HepG2 (cell line): ENCODE data around the gene TECPR1. TPM values are rescaled to one million over a fixed set of nuclear protein-coding genes. Genes with fewer than 3 reads are reported as not detected.

Experiments
- FOXM1 ChIP-seq: sonication (generic); formaldehyde crosslinking; IDR thresholded peaks from 2 replicates; pipeline ENCODE4 v1.5.0; 2020; ENCODE audit warnings: missing genetic modification reagents
- PHF5A ChIP-seq: IDR thresholded peaks from one replicate; pipeline ENCODE4 v1.6.1; 2018; ENCODE audit warnings: low read depth, missing genetic modification reagents; ENCODE audit not compliant: unreplicated experiment
- POGZ ChIP-seq: sonication (generic); formaldehyde crosslinking; IDR thresholded peaks from 2 replicates; pipeline ENCODE4 v1.4.0; 2020; ENCODE audit warnings: mild to moderate bottlenecking, missing genetic modification reagents
- ZFP90 ChIP-seq: sonication (generic); formaldehyde crosslinking; IDR thresholded peaks from 2 replicates; pipeline ENCODE4 v1.8.0; 2022; ENCODE audit warnings: missing genetic modification reagents, mild to moderate bottlenecking, inconsistent platforms, borderline replicate concordance
- ZMYM4 ChIP-seq: sonication (generic); formaldehyde crosslinking; IDR thresholded peaks from 2 replicates; pipeline ENCODE4 v1.8.1; 2023; ENCODE audit warnings: mild to moderate bottlenecking, missing genetic modification reagents
- ZNF136 ChIP-seq: sonication (generic); formaldehyde crosslinking; IDR thresholded peaks from 2 replicates; pipeline ENCODE4 v1.8.1; 2022; ENCODE audit warnings: low read depth, mild to moderate bottlenecking, moderate library complexity, missing genetic modification reagents
- ZNF510 ChIP-seq: sonication (generic); formaldehyde crosslinking; IDR thresholded peaks from 2 replicates; pipeline ENCODE4 v1.4.0; 2020; ENCODE audit warnings: low read depth, mild to moderate bottlenecking, missing genetic modification reagents
- ZNF543 ChIP-seq: sonication (generic); formaldehyde crosslinking; IDR thresholded peaks from 2 replicates; pipeline ENCODE4 v1.4.0; 2020; ENCODE audit warnings: mild to moderate bottlenecking, missing genetic modification reagents
- ZNF629 ChIP-seq: sonication (generic); formaldehyde crosslinking; conservative IDR thresholded peaks from 2 replicates; pipeline ENCODE4 v1.5.0; 2020; ENCODE audit warnings: missing genetic modification reagents
- ZNF772 ChIP-seq: sonication (generic); formaldehyde crosslinking; IDR thresholded peaks from 2 replicates; pipeline ENCODE4 v1.5.0; 2020; ENCODE audit warnings: mild to moderate bottlenecking, missing genetic modification reagents
- ZNF781 ChIP-seq: sonication (generic); formaldehyde crosslinking; IDR thresholded peaks from 2 replicates; pipeline ENCODE4 v1.5.1; 2020; ENCODE audit warnings: borderline replicate concordance, mild to moderate bottlenecking, missing genetic modification reagents; ENCODE audit errors: not compliant biosample characterization
- polyA plus RNA-seq, 8 experiments: library from polyadenylated mRNA; depleted of rRNA in 3 of 8; stranded (reverse) in 7 of 8; unstranded in 1 of 8; fragments of >200 nt; fragmentation: Illumina TruSeq in 4 of 8; extraction: Trizol in 4 of 8; gene quantifications; 2 replicates each; pipeline versions ENCODE4 v1.2.1 to v1.2.3, GENCODE V29; 2011 to 2016; ENCODE audit warnings: low read depth in 4 of 8, missing spikeins in 1 of 8, mixed read lengths in 1 of 8; ENCODE audit not compliant: insufficient read depth in 1 of 8
- total RNA-seq, 5 experiments: library from RNA; depleted of rRNA; stranded (reverse); fragments of >200 nt; fragmentation: Illumina TruSeq; extraction: Trizol; gene quantifications; 2 replicates each; pipeline ENCODE4 v1.2.3, GENCODE V29; 2016; ENCODE audit warnings: low read depth in 1 of 5
- TF ChIP-seq, protein P1 (sequence below), 2 experiments: sonication (generic) in 1 of 2; formaldehyde crosslinking in 1 of 2; IDR thresholded peaks; 2 replicates each; pipeline versions ENCODE4 v1.6.1 to v1.9.0; 2014 to 2022; ENCODE audit warnings: antibody characterized with exemption in 1 of 2, borderline replicate concordance in 1 of 2, inconsistent platforms in 1 of 2, low read depth in 1 of 2, missing genetic modification reagents in 1 of 2
- TF ChIP-seq, protein P2 (sequence below): sonication (generic); formaldehyde crosslinking; IDR thresholded peaks from 2 replicates; pipeline ENCODE4 v1.8.0; 2023; ENCODE audit warnings: mild to moderate bottlenecking, missing genetic modification reagents
- TF ChIP-seq, protein P3 (sequence below): sonication (generic); formaldehyde crosslinking; IDR thresholded peaks from 2 replicates; pipeline ENCODE4 v1.8.0; 2022; ENCODE audit warnings: mild to moderate bottlenecking, missing genetic modification reagents, moderate library complexity

The TECPR1 gene
- total and polyA plus RNA-seq, 2 of the 13 experiments (the other 11 are each of a cell fraction or from before 2014, with no cell fraction given): 2.3 to 6.3 TPM

DNA sequence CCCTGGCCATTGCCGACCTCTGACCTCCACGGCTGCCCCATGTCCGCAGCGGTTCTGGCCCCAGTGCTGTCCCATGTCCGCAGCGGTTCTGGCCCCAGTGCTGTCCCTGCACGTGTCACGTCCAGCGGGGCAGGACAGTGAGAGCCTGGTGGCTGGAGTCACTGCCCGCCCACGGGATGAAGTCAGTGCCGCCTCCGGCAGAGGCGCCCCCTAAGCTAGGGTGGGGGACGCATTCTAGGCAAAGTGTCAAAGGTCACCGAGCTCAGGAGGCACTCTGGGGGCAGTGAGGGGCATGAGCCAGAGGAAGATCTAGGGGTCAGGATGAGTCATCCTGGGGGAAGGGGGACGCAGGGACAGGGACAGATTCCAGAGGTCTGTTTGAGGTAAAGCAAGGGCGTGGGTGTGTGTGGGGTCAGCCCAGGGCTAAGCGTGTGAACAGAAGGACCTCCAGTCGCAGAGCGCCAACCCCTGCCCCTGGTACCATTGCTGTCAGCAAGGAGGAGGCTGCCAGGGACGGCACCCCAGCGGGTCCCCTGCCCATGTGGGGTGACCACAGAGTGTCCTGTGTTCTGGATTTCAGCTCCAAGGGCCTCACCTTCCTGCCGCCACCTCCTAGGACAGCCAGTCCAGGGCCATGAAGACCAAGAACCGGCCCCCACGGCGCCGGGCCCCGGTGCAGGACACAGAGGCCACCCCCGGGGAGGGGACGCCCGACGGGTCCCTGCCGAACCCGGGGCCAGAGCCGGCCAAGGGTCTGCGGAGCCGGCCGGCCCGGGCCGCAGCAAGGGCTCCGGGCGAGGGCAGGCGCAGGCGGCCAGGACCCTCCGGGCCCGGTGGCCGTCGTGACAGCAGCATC lies 40.1 kb downstream of the TECPR1 start (continued):
- TF ChIP-seq, protein P1, sequence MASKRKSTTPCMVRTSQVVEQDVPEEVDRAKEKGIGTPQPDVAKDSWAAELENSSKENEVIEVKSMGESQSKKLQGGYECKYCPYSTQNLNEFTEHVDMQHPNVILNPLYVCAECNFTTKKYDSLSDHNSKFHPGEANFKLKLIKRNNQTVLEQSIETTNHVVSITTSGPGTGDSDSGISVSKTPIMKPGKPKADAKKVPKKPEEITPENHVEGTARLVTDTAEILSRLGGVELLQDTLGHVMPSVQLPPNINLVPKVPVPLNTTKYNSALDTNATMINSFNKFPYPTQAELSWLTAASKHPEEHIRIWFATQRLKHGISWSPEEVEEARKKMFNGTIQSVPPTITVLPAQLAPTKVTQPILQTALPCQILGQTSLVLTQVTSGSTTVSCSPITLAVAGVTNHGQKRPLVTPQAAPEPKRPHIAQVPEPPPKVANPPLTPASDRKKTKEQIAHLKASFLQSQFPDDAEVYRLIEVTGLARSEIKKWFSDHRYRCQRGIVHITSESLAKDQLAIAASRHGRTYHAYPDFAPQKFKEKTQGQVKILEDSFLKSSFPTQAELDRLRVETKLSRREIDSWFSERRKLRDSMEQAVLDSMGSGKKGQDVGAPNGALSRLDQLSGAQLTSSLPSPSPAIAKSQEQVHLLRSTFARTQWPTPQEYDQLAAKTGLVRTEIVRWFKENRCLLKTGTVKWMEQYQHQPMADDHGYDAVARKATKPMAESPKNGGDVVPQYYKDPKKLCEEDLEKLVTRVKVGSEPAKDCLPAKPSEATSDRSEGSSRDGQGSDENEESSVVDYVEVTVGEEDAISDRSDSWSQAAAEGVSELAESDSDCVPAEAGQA (IDR thresholded peaks at IDR 0.05; ENCODE audit: low read depth): 0 out of 2 replicates have a peak, but pooled peaks have one; percentile 16
- TF ChIP-seq, protein P1 (CRISPR knock-in tag; IDR thresholded peaks at IDR 0.05; ENCODE audit: borderline replicate concordance): no peak
- TF ChIP-seq ZFP90 (peak; percentile 74), FOXM1 (no peak), ZNF781 (CRISPR knock-in tag) (no peak), ZMYM4 (peak; percentile 49; the same call in 1 of the 2 replicates), POGZ (CRISPR knock-in tag) (peak; percentile 87; the same call in 1 of the 2 replicates), ZNF510 (CRISPR knock-in tag) (no peak), ZNF136 (CRISPR knock-in tag) (no peak), ZNF772 (peak; percentile 31; the same call in 1 of the 2 replicates), ZNF629 (CRISPR knock-in tag) (no peak), PHF5A (CRISPR knock-in tag) (no peak), ZNF543 (CRISPR knock-in tag) (no peak)
- TF ChIP-seq, protein P2, sequence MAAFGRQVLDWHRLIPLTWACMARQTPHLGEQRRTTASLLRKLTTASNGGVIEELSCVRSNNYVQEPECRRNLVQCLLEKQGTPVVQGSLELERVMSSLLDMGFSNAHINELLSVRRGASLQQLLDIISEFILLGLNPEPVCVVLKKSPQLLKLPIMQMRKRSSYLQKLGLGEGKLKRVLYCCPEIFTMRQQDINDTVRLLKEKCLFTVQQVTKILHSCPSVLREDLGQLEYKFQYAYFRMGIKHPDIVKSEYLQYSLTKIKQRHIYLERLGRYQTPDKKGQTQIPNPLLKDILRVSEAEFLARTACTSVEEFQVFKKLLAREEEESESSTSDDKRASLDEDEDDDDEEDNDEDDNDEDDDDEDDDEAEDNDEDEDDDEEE (CRISPR knock-in tag): no peak
- TF ChIP-seq, protein P3, sequence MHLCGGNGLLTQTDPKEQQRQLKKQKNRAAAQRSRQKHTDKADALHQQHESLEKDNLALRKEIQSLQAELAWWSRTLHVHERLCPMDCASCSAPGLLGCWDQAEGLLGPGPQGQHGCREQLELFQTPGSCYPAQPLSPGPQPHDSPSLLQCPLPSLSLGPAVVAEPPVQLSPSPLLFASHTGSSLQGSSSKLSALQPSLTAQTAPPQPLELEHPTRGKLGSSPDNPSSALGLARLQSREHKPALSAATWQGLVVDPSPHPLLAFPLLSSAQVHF (CRISPR knock-in tag): 0 out of 2 replicates have a peak, but pooled peaks have one; percentile 43
